HepG2 (cell line): ENCODE data around the gene SRPK3. TPM values are rescaled to one million over a fixed set of nuclear protein-coding genes. Genes with fewer than 3 reads are reported as not detected.

Source experiments
- ATAC-seq: fragments of 200-7000 bp; cut with Tn5 transposase; 3 replicates; pipeline ENCODE4 v1.9.1; 2020; ENCODE audit warnings: mild to moderate bottlenecking, moderate library complexity
- BruUV-seq: library from RNA; stranded (reverse); fragments of 400-500 nt; replicated peaks from 2 replicates; lab custom pipeline; 2021; lab: Mats Ljungman, UMichigan
- CTCF ChIA-PET: fragments of 300-600 bp; formaldehyde crosslinking; extraction: SDS; loops from one replicate; lab custom pipeline; 2021; ENCODE audit warnings: low total read pairs, inconsistent platforms, low intra/inter-chr PET ratio; lab: Yijun Ruan, JAX
- POLR2A ChIA-PET: fragments of 350-600 bp; sonication (Branson Sonifier 250); formaldehyde crosslinking; loops from one replicate; lab custom pipeline; 2020; ENCODE audit warnings: antibody characterized with exemption, inconsistent platforms; lab: Yijun Ruan, JAX
- DNase-seq: peaks from one replicate; pipeline ENCODE4 v3.0.0-alpha.2; 2015; ENCODE audit warnings: low spot score
- FAIRE-seq: peaks from 3 replicates; lab custom pipeline; 2011; peaks lifted over from hg19 to GRCh38; lab: Jason Lieb, UNC
- H2AFZ ChIP-seq: one replicate; pipeline ENCODE4 v1.6.1; 2011; ENCODE audit warnings: low read length, inconsistent platforms
- H3K27ac ChIP-seq: fragments of 300-600 bp; 3 replicates; pipeline ENCODE4 v1.8.0; 2011; ENCODE audit warnings: mixed run types, mild to moderate bottlenecking, mixed read lengths, low read length, inconsistent platforms; ENCODE audit not compliant: insufficient read depth; ENCODE audit errors: extremely low read length
- H3K27me3 ChIP-seq, 2 experiments: fragments of 200-600 bp in 1 of 2; 2 replicates in 1 of 2; 3 replicates in 1 of 2; pipeline versions ENCODE4 v1.6.0 to v1.8.0; 2011; ENCODE audit warnings: low read length in 2 of 2, mild to moderate bottlenecking in 2 of 2, moderate library complexity in 2 of 2, inconsistent platforms in 1 of 2; ENCODE audit not compliant: insufficient read depth in 2 of 2, control insufficient read depth in 1 of 2
- H3K36me3 ChIP-seq, 2 experiments: fragments of 200-600 bp in 1 of 2; replicated peaks in 1 of 2; 2 replicates in 1 of 2; 3 replicates in 1 of 2; pipeline versions ENCODE4 v1.5.1 to v1.8.0; 2011; ENCODE audit warnings: low read length in 2 of 2, inconsistent platforms in 1 of 2; ENCODE audit not compliant: insufficient read depth in 2 of 2, control insufficient read depth in 1 of 2
- H3K4me1 ChIP-seq: 2 replicates; pipeline ENCODE4 v1.5.1; 2012; ENCODE audit warnings: low read length, inconsistent platforms; ENCODE audit not compliant: insufficient read depth
- H3K4me2 ChIP-seq: 2 replicates; pipeline ENCODE4 v1.6.0; 2011; ENCODE audit warnings: low read depth, low read length, inconsistent platforms
- H3K4me3 ChIP-seq, 3 experiments: fragments of 200-600 bp in 1 of 3; sonication (generic), shearing (Covaris generic) in 1 of 3; replicated peaks in 1 of 3; 2 replicates each; pipeline ENCODE4 v1.5.1; 2011 to 2016; ENCODE audit warnings: low read length in 3 of 3, inconsistent platforms in 2 of 3, low read depth in 2 of 3, mild to moderate bottlenecking in 2 of 3, control low read depth in 1 of 3, mixed read lengths in 1 of 3; ENCODE audit not compliant: insufficient read depth in 1 of 3
- H3K79me2 ChIP-seq: one replicate; pipeline ENCODE4 v1.6.1; 2011; ENCODE audit warnings: low read length, inconsistent platforms; ENCODE audit not compliant: insufficient read depth
- H3K9ac ChIP-seq: 2 replicates; pipeline ENCODE4 v1.6.0; 2011; ENCODE audit warnings: mild to moderate bottlenecking, low read depth, low read length, inconsistent platforms; ENCODE audit not compliant: insufficient read depth
- H3K9me3 ChIP-seq: 2 replicates; pipeline ENCODE4 v1.5.1; 2012; ENCODE audit warnings: mild to moderate bottlenecking, low read length
- H4K20me1 ChIP-seq: 2 replicates; pipeline ENCODE4 v1.6.0; 2011; ENCODE audit warnings: inconsistent platforms, mild to moderate bottlenecking, low read length, moderate library complexity; ENCODE audit not compliant: insufficient read depth
- ADNP ChIP-seq: sonication (generic); formaldehyde crosslinking; IDR thresholded peaks from 2 replicates; pipeline ENCODE4 v1.4.0; 2020; ENCODE audit warnings: missing genetic modification reagents
- PAF1 ChIP-seq: IDR thresholded peaks from 2 replicates; pipeline ENCODE4 v1.6.1; 2016; ENCODE audit warnings: missing genetic modification reagents, missing compliant biosample characterization
- RBFOX2 ChIP-seq: fragments of 200-400 bp; formaldehyde crosslinking; IDR thresholded peaks from 2 replicates; pipeline ENCODE4 v1.6.1; 2017; ENCODE audit warnings: low read depth, mild to moderate bottlenecking, low read length
- ZNF460 ChIP-seq: sonication (generic); formaldehyde crosslinking; IDR thresholded peaks from 2 replicates; pipeline ENCODE4 v1.5.1; 2020; ENCODE audit warnings: missing genetic modification reagents, mild to moderate bottlenecking, borderline replicate concordance
- WGBS: methylation state at CpG from one replicate; pipeline ENCODE4 v1.1.6; 2017; ENCODE audit warnings: low lambda C conversion rate; 5-methylcytosine and 5-hydroxymethylcytosine counted together
- in situ Hi-C: cut with HindIII; loops from 2 replicates; pipeline ENCODE4 v1.10.0; 2017; ENCODE audit warnings: low pct_unique_long_range_greater_than_20kb; ENCODE audit not compliant: extremely low pct_ligation_motif_present
- intact Hi-C: fragments of 100-400 bp; cut with micrococcal nuclease; formaldehyde crosslinking; loops from one replicate; pipeline ENCODE4 v1.10.0; 2022; ENCODE audit not compliant: unreplicated experiment
- polyA plus RNA-seq, 8 experiments: library from polyadenylated mRNA; depleted of rRNA in 3 of 8; stranded (reverse) in 7 of 8; unstranded in 1 of 8; fragments of >200 nt; fragmentation: Illumina TruSeq in 4 of 8; extraction: Trizol in 4 of 8; gene quantifications; 2 replicates each; pipeline versions ENCODE4 v1.2.1 to v1.2.3, GENCODE V29; 2011 to 2016; ENCODE audit warnings: low read depth in 4 of 8, missing spikeins in 1 of 8, mixed read lengths in 1 of 8; ENCODE audit not compliant: insufficient read depth in 1 of 8
- total RNA-seq, 5 experiments: library from RNA; depleted of rRNA; stranded (reverse); fragments of >200 nt; fragmentation: Illumina TruSeq; extraction: Trizol; gene quantifications; 2 replicates each; pipeline ENCODE4 v1.2.3, GENCODE V29; 2016; ENCODE audit warnings: low read depth in 1 of 5

SRPK3 gene
- total and polyA plus RNA-seq, 2 of the 13 experiments (the other 11 are each of a cell fraction or from before 2014, with no cell fraction given) = 0.22 to 0.30 TPM

DNA sequence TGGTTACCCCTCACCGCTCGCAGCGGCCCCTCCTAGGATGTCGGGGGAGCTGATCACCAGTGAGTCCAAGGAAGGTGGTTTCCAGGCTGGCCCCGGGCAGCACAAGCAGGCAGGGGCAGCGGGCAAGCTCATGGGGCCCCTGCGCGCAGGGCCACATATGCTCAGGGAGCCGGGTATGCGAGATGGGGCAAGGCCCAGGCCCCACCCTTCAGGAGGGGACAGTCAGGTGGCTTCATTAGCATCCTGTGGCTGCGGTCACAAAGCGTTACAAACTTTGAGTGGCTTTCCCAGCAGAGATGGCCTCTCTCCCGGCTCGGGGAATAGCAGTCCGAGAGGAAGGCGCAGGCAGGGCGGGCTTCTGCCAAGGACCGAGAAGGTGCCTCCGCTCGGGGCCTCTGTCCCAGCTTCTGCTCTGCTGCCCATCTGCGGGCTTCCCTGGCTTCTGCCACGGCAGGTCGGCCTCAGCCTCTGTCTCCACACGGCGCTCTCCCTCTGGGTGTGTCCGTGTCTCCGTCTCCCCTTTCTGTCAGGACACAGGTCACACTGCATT, 42.7 kb upstream of the SRPK3 start:
- WGBS = no CpG with 5 or more reads among the region's 27 CpGs
- DNase-seq (no peak), ATAC-seq (no peak), FAIRE-seq (no peak)
- intact Hi-C loops (no loop called here), in situ Hi-C loops (no loop called here)
- Histone ChIP-seq H3K9ac (no peak overlapping the region), H2AFZ (no peak overlapping the region), H3K4me3 (no peak overlapping the region), H3K4me1 (peaks cover 6% of the 10 kb centered on the region; the same call in 1 of the 2 replicates), H3K9me3 (no peaks in the 10 kb centered on the region), H3K27ac (no peak overlapping the region), H3K27me3 (no peaks in the 10 kb centered on the region), H3K36me3 (0 out of 5 replicates have a peak, but pooled peaks cover 0 to 3% of the 10 kb centered on the region in 2 experiments), H4K20me1 (no peaks in the 10 kb centered on the region), H3K4me2 (no peak overlapping the region), H3K79me2 (no peaks in the 10 kb centered on the region)
- BruUV-seq = no TSS peak
- 0 out of 2 replicates have a peak, but pooled peaks have one; percentile 33 for TF ChIP-seq RBFOX2
- TF ChIP-seq ZNF460 = no peak
- ChIA-PET POLR2A (no interaction called here), CTCF (no interaction called here)

- no TSS peak for BruUV-seq
- Histone ChIP-seq H3K27ac (no peak overlapping the region), H3K36me3 (0 out of 5 replicates have a peak, but pooled peaks cover 0 to 3% of the 10 kb centered on the region in 2 experiments), H3K27me3 (no peaks in the 10 kb centered on the region), H3K9me3 (no peaks in the 10 kb centered on the region), H4K20me1 (no peaks in the 10 kb centered on the region), H3K4me1 (no peaks in the 10 kb centered on the region), H3K4me2 (no peak overlapping the region), H3K9ac (no peak overlapping the region), H3K4me3 (no peak overlapping the region), H2AFZ (no peak overlapping the region), H3K79me2 (no peaks in the 10 kb centered on the region)
- no peak for ATAC-seq
- DNase-seq = no peak
- TF ChIP-seq RBFOX2 = 0 out of 2 replicates have a peak, but pooled peaks have one; percentile 28
- TF ChIP-seq ADNP = no peak
- TF ChIP-seq PAF1 (CRISPR knock-in tag) = no peak
- FAIRE-seq = no peak
- in situ Hi-C loops = no loop called here
- ChIA-PET CTCF (no interaction called here), POLR2A (no interaction called here)
- intact Hi-C loops = no loop called here
- WGBS = no CpG with 5 or more reads among the region's 29 CpGs
Observed at GRCh38 chrX:153739754-153740486, 40.9 kb upstream of the SRPK3 start.
